Right atrium auricular region (tissue), 2 donors: ENCODE measurements around the gene ERP44. TPM values are rescaled to one million over a fixed set of nuclear protein-coding genes. Genes with fewer than 3 reads are reported as not detected.

Experiments
- DNase-seq: peaks from one replicate; pipeline ENCODE4 v3.0.0-alpha.2; 2019; ENCODE audit warnings: low spot score
- H3K27ac ChIP-seq, 2 donors: fragments of 200-600 bp; sonication (generic); 1 replicate in 1 of 2; 2 replicates in 1 of 2; pipeline ENCODE4 v1.5.1; 2016 to 2019
- H3K27me3 ChIP-seq, 2 donors: fragments of 200-600 bp; sonication (generic); one replicate each; pipeline versions ENCODE4 v1.5.1 to v1.6.0; 2017 to 2019
- H3K36me3 ChIP-seq: fragments of 200-600 bp; sonication (generic); one replicate; pipeline ENCODE4 v1.5.1; 2016
- H3K4me1 ChIP-seq, 2 donors: fragments of 200-600 bp; sonication (generic); one replicate each; pipeline versions ENCODE4 v1.5.1 to v1.6.0; 2017 to 2019
- H3K4me3 ChIP-seq, 2 donors: fragments of 200-600 bp; sonication (generic); 1 replicate in 1 of 2; 2 replicates in 1 of 2; pipeline ENCODE4 v1.5.1; 2017 to 2019; ENCODE audit warnings: mild to moderate bottlenecking in 1 of 2, moderate library complexity in 1 of 2
- H3K9me3 ChIP-seq, 2 donors: fragments of 200-600 bp; sonication (generic); one replicate each; pipeline ENCODE4 v1.5.1; 2019
- CTCF ChIP-seq, 2 donors: fragments of 200-600 bp; sonication (generic); IDR thresholded peaks; one replicate each; pipeline ENCODE4 v1.5.1; 2019; ENCODE audit warnings: antibody characterized with exemption in 2 of 2
- total RNA-seq, 2 donors: library from RNA; depleted of rRNA; stranded (reverse); fragments of >200 nt; gene quantifications; one replicate each; pipeline ENCODE4 v1.1.0, GENCODE V29; 2016

ERP44 gene
- total RNA-seq, 2 donors from 2014 or later, result 11.0 to 12.9 TPM

- no peak for DNase-seq
- no peaks in the 10 kb centered on the region for H3K36me3 ChIP-seq
- no peak overlapping the region for H3K27ac ChIP-seq
- no peak for TF ChIP-seq CTCF (IDR thresholded peaks at IDR 0.05)
- no peaks in the 10 kb centered on the region for H3K4me1 ChIP-seq
- no peaks in the 10 kb centered on the region for H3K9me3 ChIP-seq
- H3K27me3 ChIP-seq, result no peaks in the 10 kb centered on the region
- no peak overlapping the region for H3K4me3 ChIP-seq
These were observed 18.5 kb upstream of the ERP44 start for GRCh38 chr9:100117316-100117715.

GRCh38 chr9:100112677-100113336 lies 14.0 kb upstream of the ERP44 start:
- Histone ChIP-seq H3K27ac (no peak overlapping the region), H3K4me1 (peaks cover 0 to 15% of the 10 kb centered on the region in 2 donors), H3K4me3 (no peak overlapping the region), H3K27me3 (no peaks in the 10 kb centered on the region), H3K9me3 (no peaks in the 10 kb centered on the region), H3K36me3 (no peaks in the 10 kb centered on the region)
- no peak for TF ChIP-seq CTCF (IDR thresholded peaks at IDR 0.05)
- no peak for DNase-seq

GRCh38 chr9:100111235-100111634 lies 12.4 kb upstream of the ERP44 start:
- TF ChIP-seq CTCF (IDR thresholded peaks at IDR 0.05), result no peak
- Histone ChIP-seq H3K4me1 (peaks cover 0 to 15% of the 10 kb centered on the region in 2 donors), H3K9me3 (no peaks in the 10 kb centered on the region), H3K4me3 (no peak overlapping the region), H3K27ac (peak overlapping the region in 1 of 2 donors; percentile 32), H3K36me3 (peaks cover 8% of the 10 kb centered on the region), H3K27me3 (no peaks in the 10 kb centered on the region)
- peak; percentile 88 for DNase-seq

GRCh38 chr9:100108559-100108958 lies 9.8 kb upstream of the ERP44 start:
- H3K27ac ChIP-seq, result no peak overlapping the region
- peaks cover 31% of the 10 kb centered on the region for H3K36me3 ChIP-seq
- DNase-seq, result no peak
- no peak for TF ChIP-seq CTCF (IDR thresholded peaks at IDR 0.05)
- H3K4me1 ChIP-seq, result peaks cover 0 to 15% of the 10 kb centered on the region in 2 donors
- H3K9me3 ChIP-seq, result no peaks in the 10 kb centered on the region
- H3K4me3 ChIP-seq, result no peak overlapping the region
- H3K27me3 ChIP-seq, result no peaks in the 10 kb centered on the region

GRCh38 chr9:100106616-100107015 lies 7.8 kb upstream of the ERP44 start:
- Histone ChIP-seq H3K4me1 (peaks cover 0 to 11% of the 10 kb centered on the region in 2 donors), H3K27ac (no peak overlapping the region), H3K27me3 (no peaks in the 10 kb centered on the region), H3K36me3 (peaks cover 31% of the 10 kb centered on the region), H3K4me3 (no peak overlapping the region), H3K9me3 (no peaks in the 10 kb centered on the region)
- TF ChIP-seq CTCF (IDR thresholded peaks at IDR 0.05), result no peak
- DNase-seq, result no peak

- Histone ChIP-seq H3K27me3 (no peaks in the 10 kb centered on the region), H3K9me3 (no peaks in the 10 kb centered on the region), H3K4me3 (no peak overlapping the region), H3K27ac (no peak overlapping the region), H3K4me1 (peaks cover 0 to 4% of the 10 kb centered on the region in 2 donors), H3K36me3 (peaks cover 31% of the 10 kb centered on the region)
- no peak for TF ChIP-seq CTCF (IDR thresholded peaks at IDR 0.05)
- DNase-seq, result no peak
These were observed 7.1 kb upstream of the ERP44 start for GRCh38 chr9:100105861-100106260.
